ENCODE measurements around the gene HHIP.

The HHIP gene
- 0 to 0.44 (median 0) reads per million in 4 experiments for total RNA-seq

- DNase-seq: no peak
Observed at GRCh38 chr4:144645631-144646522, at the start of gene HHIP. HHIP (plus strand) TSS chr4:144646156; CDS start chr4:144646676, 520 bp downstream.

DNA sequence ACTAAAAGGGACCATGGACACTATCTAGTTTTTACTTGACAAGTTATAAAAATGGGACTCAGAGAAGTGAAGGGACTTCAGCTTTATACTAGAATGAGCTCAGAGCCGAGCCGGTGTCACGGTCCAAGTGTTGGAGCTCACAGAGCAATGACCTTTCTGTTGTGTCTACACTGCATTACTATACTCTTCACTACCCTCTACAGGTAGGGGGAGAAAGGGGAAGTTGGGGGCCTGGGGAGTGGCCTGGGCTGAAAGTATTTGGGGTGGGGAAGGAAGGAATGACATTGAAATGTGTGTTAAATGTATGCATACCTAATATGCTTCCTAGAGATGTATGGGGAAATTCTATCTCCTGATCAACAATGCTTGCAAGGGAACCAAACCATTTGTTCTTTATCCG, 48.8 kb upstream of the HHIP start:
- no peak for DNase-seq

- no peak for DNase-seq
Observed at GRCh38 chr4:144599621-144600020, 46.3 kb upstream of the HHIP start.

DNA sequence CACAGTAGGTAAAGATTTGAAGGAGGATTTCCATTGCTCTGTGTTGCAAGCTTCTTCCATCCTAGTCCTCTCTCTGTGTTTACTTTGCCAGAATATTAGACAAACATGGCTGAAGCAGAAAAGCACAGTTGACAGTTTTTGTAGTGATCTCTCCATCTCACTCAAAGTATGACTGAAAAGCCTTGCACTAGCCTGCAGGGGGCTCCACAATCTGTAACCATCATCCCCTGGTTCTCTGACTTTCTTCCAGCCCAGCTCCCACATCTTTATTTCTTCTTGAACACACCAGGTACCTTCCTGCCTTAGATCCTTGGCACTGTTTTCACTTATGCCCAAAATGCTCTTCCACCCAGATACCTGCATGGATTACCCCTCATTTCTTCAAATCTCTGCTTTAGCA, 34.1 kb upstream of the HHIP start:
- no peak for DNase-seq

- DNase-seq: no peak
Observed at GRCh38 chr4:144614850-144615585, 30.9 kb upstream of the HHIP start.

DNA sequence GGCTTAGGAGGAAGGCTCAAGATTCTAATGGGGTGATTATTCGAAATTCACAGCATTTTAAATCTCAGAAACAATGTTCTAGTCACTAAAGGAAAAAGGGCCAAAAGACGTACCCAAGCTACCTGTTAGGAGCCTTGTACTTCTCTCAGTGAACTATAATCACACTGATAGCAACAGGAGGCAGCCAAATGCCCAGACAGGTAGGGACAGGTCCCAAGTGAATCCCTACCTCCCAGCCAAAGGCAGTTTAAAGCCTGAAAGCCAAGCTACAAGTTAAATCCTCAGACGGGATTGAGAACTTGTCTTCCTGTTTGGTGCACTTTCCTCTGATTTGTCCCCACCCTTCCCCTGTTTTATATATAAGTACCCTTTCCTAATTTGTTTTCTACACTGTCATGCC, 24.3 kb upstream of the HHIP start:
- no peak for DNase-seq

DNA sequence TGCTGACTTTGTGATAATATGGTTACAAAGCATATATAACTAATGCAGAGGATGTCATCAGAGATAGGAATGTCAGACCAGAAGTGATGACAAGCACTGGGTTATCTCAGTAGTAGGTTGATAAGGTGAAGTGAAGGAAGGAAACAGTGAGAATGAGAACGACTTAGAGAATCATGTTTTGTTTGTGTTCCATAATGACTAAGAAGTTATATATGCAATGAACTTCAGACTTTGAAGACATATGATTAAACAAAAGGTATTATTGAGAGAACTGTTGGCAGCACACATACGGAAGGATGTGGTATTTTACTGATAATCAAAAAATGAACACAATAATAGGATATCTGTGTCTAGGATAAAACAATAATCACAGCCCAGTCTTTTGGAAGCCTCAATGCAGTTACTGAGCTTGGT, 18.3 kb upstream of the HHIP start:
- DNase-seq: no peak

- no peak for DNase-seq
Observed at GRCh38 chr4:144633215-144633614, 12.7 kb upstream of the HHIP start.

DNA sequence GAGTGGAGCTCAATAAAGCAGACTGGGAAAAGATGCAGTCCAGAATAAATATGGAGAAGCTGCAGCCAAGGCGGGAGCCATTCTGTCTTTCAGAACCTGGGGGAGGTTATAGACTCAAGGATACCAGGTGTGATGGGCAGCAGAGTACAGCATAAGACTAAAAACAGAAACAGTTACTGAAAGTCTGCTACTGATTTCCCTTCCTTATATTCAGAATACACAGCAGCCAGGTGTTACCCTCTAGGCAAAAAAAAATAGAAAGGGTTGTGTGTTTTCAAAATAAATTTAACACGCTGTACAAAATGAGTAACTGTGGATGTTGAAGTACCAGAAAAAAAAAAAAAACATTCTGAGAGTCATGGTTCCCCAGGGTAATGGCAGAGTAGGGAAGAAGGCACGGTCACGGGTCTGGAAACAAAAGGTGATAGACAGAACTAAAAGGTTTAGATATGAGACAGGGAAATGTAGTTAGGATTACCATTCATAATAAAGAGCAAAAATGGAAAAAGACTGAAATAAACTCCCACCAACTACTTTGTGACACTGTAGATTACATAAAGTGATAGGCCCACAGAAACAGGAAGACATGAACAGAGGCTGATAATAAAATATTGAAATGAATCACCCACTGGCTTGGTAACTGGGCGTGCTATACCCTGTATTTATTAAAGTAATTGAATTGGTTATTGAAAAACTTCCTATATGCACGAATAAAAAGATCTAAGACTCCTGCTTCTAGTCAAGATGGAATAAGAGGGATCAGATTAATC, 10.8 kb upstream of the HHIP start:
- no peak for DNase-seq

- DNase-seq: no peak
Observed at GRCh38 chr4:144644368-144645101, 1.4 kb upstream of the HHIP start.

DNA sequence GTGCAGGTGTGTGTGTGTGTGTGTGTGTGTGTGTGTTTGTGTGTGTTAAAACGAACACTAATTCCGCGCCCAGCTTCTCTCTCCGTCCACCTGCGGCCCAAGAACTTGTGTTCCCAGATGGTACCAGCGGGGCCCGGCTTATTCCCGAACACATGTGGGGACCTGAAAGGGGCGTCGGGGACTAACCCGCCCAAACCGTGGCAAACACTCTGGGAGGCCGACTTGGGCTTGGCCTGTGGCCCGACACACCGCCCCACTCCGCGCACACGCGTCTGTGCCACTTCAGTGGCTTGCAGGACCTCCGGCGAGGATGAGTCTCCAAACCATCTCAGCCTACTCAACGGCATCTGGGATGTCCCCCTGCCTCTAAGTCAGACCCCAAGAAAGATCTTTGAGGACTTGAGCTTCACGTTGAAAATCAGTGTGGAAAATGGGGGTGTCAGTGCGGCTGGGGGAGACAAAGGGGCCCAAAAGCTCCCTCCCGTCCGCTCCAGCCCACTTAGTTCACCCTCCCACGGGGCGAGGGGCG, 790 bp upstream of the HHIP start:
- no peak for DNase-seq

DNA sequence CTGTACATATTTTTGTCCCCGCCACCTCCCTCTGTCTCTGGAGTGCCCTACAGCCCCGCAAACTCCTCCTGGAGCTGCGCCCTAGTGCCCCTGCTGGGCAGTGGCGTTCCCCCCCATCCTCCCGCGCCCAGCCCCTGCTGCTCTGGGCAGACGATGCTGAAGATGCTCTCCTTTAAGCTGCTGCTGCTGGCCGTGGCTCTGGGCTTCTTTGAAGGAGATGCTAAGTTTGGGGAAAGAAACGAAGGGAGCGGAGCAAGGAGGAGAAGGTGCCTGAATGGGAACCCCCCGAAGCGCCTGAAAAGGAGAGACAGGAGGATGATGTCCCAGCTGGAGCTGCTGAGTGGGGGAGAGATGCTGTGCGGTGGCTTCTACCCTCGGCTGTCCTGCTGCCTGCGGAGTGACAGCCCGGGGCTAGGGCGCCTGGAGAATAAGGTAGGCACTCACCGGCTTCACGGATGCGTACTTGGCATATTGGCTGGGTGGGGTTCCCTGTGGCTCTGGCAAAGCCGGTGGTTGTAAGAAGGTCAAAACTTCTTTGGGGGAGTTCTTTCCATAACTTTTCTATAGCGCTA, 653 bp downstream of the HHIP start:
- no peak for DNase-seq

GRCh38 chr4:144647095-144647561, 1.2 kb downstream of the HHIP start:
- no peak for DNase-seq

GRCh38 chr4:144647590-144647989, 1.6 kb downstream of the HHIP start:
- DNase-seq: no peak

DNA sequence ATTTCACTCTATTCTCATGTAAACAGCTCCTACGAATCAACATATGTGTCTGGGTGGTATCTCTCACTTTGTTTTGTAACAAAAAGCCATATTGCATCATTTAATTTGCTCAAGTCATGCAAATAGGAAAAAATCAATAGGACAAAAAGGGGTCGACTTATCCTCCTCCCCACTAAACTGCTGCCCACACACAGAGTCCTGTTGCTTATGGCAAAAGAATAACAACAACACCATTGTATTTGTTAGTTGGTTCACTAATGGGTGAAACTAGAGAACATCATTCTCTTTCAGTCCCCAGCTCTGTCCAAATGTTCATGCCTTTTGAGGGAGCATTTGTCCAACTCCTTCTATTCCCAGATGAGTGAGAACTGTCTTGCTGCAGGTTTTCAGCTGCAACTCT, 2.1 kb downstream of the HHIP start:
- no peak for DNase-seq

GRCh38 chr4:144649646-144650045, 3.7 kb downstream of the HHIP start:
- no peak for DNase-seq

DNA sequence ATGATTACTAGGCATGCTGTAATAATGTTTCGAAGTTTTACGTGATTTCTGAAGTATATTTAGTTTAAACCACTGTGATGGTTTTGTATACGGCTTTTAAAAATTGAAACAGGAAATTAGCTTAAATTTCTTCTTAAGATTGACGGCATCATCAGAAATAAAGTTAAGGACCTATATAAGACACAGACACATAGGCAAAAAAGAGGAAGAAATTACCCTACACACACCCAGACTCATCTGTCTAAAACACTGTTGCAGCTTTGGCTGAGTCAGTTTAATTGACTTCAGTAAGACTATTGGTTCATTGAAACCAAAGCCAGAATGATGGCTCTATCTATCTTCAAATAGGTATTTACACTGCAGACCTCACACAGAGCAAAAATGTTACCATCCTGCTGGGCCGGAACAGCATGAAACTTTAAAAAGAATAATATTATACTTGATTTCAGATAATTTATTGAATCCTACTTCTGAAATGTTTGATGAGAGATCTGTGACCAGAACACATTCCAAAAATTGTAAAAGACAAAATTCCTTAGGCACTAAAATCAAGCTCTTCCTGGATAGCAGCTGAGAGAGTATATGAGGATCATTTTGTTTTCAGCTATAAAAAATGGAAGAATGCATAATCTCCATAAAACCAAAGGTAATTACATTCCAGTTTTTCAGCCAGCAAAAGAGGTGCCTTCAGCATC, 4.5 kb downstream of the HHIP start:
- DNase-seq: no peak

DNA sequence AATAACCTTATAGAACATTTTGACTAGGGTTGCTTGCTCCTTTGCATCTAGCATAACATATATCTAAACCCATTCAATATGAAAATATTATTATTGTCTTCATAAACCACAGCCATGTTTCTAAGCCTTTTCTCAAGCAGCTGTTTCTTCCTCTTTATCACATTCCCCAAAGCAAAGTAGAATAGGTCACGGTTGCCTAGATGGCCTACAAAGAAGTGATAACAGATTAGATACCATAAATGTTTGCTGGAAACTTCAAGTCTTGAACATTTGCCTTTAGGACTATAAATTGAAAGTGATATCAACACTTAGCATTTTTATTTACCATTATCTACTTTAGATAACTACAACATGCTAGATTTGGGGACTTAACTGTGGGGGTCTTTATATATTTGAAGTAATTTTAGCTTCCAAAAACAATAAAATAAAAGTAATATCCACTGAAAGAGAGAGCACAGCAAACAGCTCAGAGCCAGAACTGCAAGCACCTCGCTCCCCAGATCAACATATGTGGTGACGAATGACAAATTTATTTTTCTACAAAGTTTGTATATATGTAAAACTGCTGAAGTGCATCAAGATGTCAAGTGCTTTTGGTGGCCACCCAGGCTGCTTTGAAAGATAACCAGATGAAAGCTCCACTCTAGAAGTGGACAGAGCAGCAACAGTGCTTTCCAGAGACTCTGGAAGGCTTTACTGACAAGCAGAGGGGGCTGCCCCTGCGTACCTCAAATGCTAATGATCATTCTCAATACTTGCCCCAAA, 8.0 kb downstream of the HHIP start:
- no peak for DNase-seq

DNA sequence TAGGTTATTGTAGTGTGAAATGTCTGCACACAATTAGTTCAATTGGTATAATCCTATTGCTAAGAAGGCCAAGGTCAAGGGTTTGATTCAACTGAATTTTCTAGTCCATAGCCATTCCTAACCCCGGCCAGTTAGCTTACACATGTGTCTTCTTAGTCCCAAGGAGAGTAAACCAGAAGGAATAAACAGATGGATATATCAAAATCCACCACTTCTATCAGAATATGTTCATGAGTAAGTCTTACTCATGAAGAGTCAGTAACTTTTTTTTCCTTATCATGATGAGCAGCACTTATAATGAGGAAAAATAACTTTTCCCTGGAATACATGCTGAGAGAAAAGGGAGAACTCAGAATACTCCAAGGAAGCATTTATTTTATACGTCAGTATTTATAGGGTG, 9.5 kb downstream of the HHIP start:
- no peak for DNase-seq

GRCh38 chr4:144656850-144657249, 10.9 kb downstream of the HHIP start:
- no peak for DNase-seq

All from effector CD8-positive, alpha-beta T cell (primary cell).